H9 (cell line): ENCODE results near the gene IQCK. TPM values are rescaled to one million over a fixed set of nuclear protein-coding genes. Genes with fewer than 3 reads are reported as not detected.
A peak's percentile ranks its signal among the peaks of the same experiment; 100 is the strongest.

Experiments used
- DNase-seq: peaks from one replicate; pipeline ENCODE4 v3.0.0-alpha.2; 2017
- H2AFZ ChIP-seq: one replicate; pipeline ENCODE4 v1.6.1; 2013; ENCODE audit warnings: mild to moderate bottlenecking, low read length, control low read depth, moderate library complexity
- H2AK5ac ChIP-seq: 2 replicates; pipeline ENCODE4 v1.6.1; 2013; ENCODE audit warnings: low read length, control low read depth, mixed read lengths; ENCODE audit not compliant: insufficient read length
- H2BK120ac ChIP-seq: one replicate; pipeline ENCODE4 v1.6.1; 2013; ENCODE audit warnings: low read depth, mild to moderate bottlenecking, low read length, control low read depth, inconsistent platforms; ENCODE audit not compliant: poor library complexity, severe bottlenecking
- H2BK12ac ChIP-seq: 2 replicates; pipeline ENCODE4 v1.6.1; 2013; ENCODE audit warnings: low read length, control low read depth, mixed read lengths, low read depth; ENCODE audit not compliant: insufficient read length
- H2BK15ac ChIP-seq: 2 replicates; pipeline ENCODE4 v1.6.1; 2013; ENCODE audit warnings: low read depth, low read length, control low read depth
- H2BK20ac ChIP-seq: one replicate; pipeline ENCODE4 v1.6.1; 2013; ENCODE audit warnings: low read depth, mild to moderate bottlenecking, low read length, control low read depth, inconsistent platforms; ENCODE audit not compliant: poor library complexity, severe bottlenecking
- H2BK5ac ChIP-seq: 2 replicates; pipeline ENCODE4 v1.6.1; 2013; ENCODE audit warnings: low read length, control low read depth, mixed read lengths; ENCODE audit not compliant: insufficient read length
- H3K14ac ChIP-seq: 2 replicates; pipeline ENCODE4 v1.6.1; 2013; ENCODE audit warnings: low read length, control low read depth; ENCODE audit not compliant: insufficient read depth
- H3K18ac ChIP-seq: 2 replicates; pipeline ENCODE4 v1.6.1; 2013; ENCODE audit warnings: low read depth, mild to moderate bottlenecking, mixed read lengths, low read length, control low read depth; ENCODE audit not compliant: insufficient read length
- H3K23ac ChIP-seq: 2 replicates; pipeline ENCODE4 v1.6.1; 2013; ENCODE audit warnings: low read length, control low read depth, mixed read lengths, low read depth; ENCODE audit not compliant: insufficient read length
- H3K23me2 ChIP-seq: 2 replicates; pipeline ENCODE4 v1.6.1; 2013; ENCODE audit warnings: low read depth, mild to moderate bottlenecking, mixed read lengths, low read length, control low read depth; ENCODE audit not compliant: insufficient read length, poor library complexity, severe bottlenecking
- H3K27ac ChIP-seq: 2 replicates; pipeline ENCODE4 v1.5.1; 2013; ENCODE audit warnings: low read length, control low read depth, mixed read lengths, low read depth; ENCODE audit not compliant: insufficient read length
- H3K27me3 ChIP-seq: 2 replicates; pipeline ENCODE4 v1.6.1; 2013; ENCODE audit warnings: low read length, control low read depth, inconsistent platforms; ENCODE audit not compliant: insufficient read depth
- H3K4ac ChIP-seq: 2 replicates; pipeline ENCODE4 v1.6.1; 2013; ENCODE audit warnings: low read depth, mild to moderate bottlenecking, control low read depth, inconsistent platforms, low read length, moderate library complexity
- H3K4me1 ChIP-seq: 2 replicates; pipeline ENCODE4 v1.6.1; 2013; ENCODE audit warnings: low read length, control low read depth, inconsistent platforms; ENCODE audit not compliant: insufficient read depth
- H3K4me2 ChIP-seq: 2 replicates; pipeline ENCODE4 v1.6.1; 2013; ENCODE audit warnings: low read length, control low read depth, mixed read lengths; ENCODE audit not compliant: insufficient read length, insufficient read depth
- H3K56ac ChIP-seq: 2 replicates; pipeline ENCODE4 v1.6.1; 2013; ENCODE audit warnings: low read depth, mild to moderate bottlenecking, mixed read lengths, low read length, control low read depth; ENCODE audit not compliant: insufficient read length
- H3K79me1 ChIP-seq: 2 replicates; pipeline ENCODE4 v1.6.1; 2013; ENCODE audit warnings: low read depth, mild to moderate bottlenecking, moderate library complexity, low read length, control low read depth, inconsistent platforms; ENCODE audit not compliant: insufficient read depth, poor library complexity, severe bottlenecking
- H3K79me2 ChIP-seq: 2 replicates; pipeline ENCODE4 v1.6.1; 2013; ENCODE audit warnings: low read length, control low read depth, inconsistent platforms; ENCODE audit not compliant: insufficient read depth
- H3K9ac ChIP-seq: 2 replicates; pipeline ENCODE4 v1.6.1; 2013; ENCODE audit warnings: low read length, control low read depth, mixed read lengths; ENCODE audit not compliant: insufficient read length; ENCODE audit errors: extremely low read depth
- H3K9me3 ChIP-seq: one replicate; pipeline ENCODE4 v1.6.1; 2013; ENCODE audit warnings: low read depth, low read length, inconsistent platforms; ENCODE audit not compliant: control insufficient read depth
- H3T11ph ChIP-seq: one replicate; pipeline ENCODE4 v1.6.1; 2013; ENCODE audit warnings: mild to moderate bottlenecking, low read length, control low read depth, inconsistent platforms
- H4K20me1 ChIP-seq: one replicate; pipeline ENCODE4 v1.6.1; 2013; ENCODE audit not compliant: control insufficient read depth, insufficient read length, insufficient read depth
- H4K5ac ChIP-seq: 2 replicates; pipeline ENCODE4 v1.6.1; 2013; ENCODE audit warnings: low read depth, mild to moderate bottlenecking, mixed read lengths, low read length, control low read depth; ENCODE audit not compliant: insufficient read length
- H4K8ac ChIP-seq: replicated peaks from 2 replicates; pipeline ENCODE4 v1.6.1; 2013; ENCODE audit warnings: low read length, control low read depth, mixed read lengths, low read depth; ENCODE audit not compliant: insufficient read length
- H4K91ac ChIP-seq: 2 replicates; pipeline ENCODE4 v1.6.1; 2013; ENCODE audit warnings: low read depth, mild to moderate bottlenecking, moderate library complexity, mixed read lengths, low read length, control low read depth; ENCODE audit not compliant: insufficient read length
- H3K27ac Mint-ChIP-seq, 3 experiments: 2 replicates in 2 of 3; 3 replicates in 1 of 3; pipeline ENCODE4 v1.8.0; 2020 to 2021; ENCODE audit warnings: mixed read lengths in 3 of 3, mild to moderate bottlenecking in 1 of 3, moderate library complexity in 1 of 3
- H3K27me3 Mint-ChIP-seq: 2 replicates; pipeline ENCODE4 v1.8.0; 2021; ENCODE audit warnings: low read depth, mild to moderate bottlenecking, moderate library complexity, mixed read lengths
- H3K36me3 Mint-ChIP-seq, 3 experiments: 2 replicates in 2 of 3; 3 replicates in 1 of 3; pipeline ENCODE4 v1.8.0; 2020 to 2021; ENCODE audit warnings: low read depth in 3 of 3, mixed read lengths in 3 of 3; ENCODE audit not compliant: insufficient read depth in 1 of 3
- H3K4me1 Mint-ChIP-seq, 2 experiments: 2 replicates each; pipeline ENCODE4 v1.8.0; 2020; ENCODE audit warnings: mixed read lengths in 2 of 2
- H3K4me3 Mint-ChIP-seq, 2 experiments: 2 replicates in 1 of 2; 3 replicates in 1 of 2; pipeline ENCODE4 v1.8.0; 2020 to 2021; ENCODE audit warnings: mild to moderate bottlenecking in 2 of 2, mixed read lengths in 2 of 2, moderate library complexity in 1 of 2
- H3K9me3 Mint-ChIP-seq, 2 experiments: 2 replicates in 1 of 2; 3 replicates in 1 of 2; pipeline ENCODE4 v1.8.0; 2020; ENCODE audit warnings: mild to moderate bottlenecking in 2 of 2, mixed read lengths in 2 of 2, moderate library complexity in 1 of 2
- CTCF ChIP-seq: fragments of 200-600 bp; sonication (generic); conservative IDR thresholded peaks from 3 replicates; pipeline ENCODE4 v1.8.0; 2021; ENCODE audit warnings: antibody characterized with exemption, mild to moderate bottlenecking
- WGBS: extraction: QIAGEN DNeasy Blood & Tissue Kit; methylation state at CpG from one replicate; pipeline ENCODE4 v1.1.7; 2013; ENCODE audit warnings: missing lambda C conversion rate, low lambda C conversion rate, mixed read lengths; ENCODE audit not compliant: insufficient read length; ENCODE audit errors: extremely low coverage; 5-methylcytosine and 5-hydroxymethylcytosine counted together
- total RNA-seq: library from RNA; stranded (reverse); gene quantifications from 2 replicates; pipeline ENCODE4 v1.2.1, GENCODE V29; 2021

The IQCK gene
- total RNA-seq, 1 experiment from 2014 or later: 9.0 TPM

- Mint-ChIP-seq H3K4me1 (peaks cover 40 to 47% of the 10 kb centered on the region in 2 experiments), H3K4me3 (0 out of 5 replicates have a peak overlapping the region, but pooled peaks of 1 of the 2 experiments have one; percentile 32), H3K27me3 (no peaks in the 10 kb centered on the region), H3K27ac (peak overlapping the region; percentile 44 to 86 (median 51)), H3K9me3 (no peaks in the 10 kb centered on the region), H3K36me3 (peaks cover 40 to 77% (median 65%) of the 10 kb centered on the region in 3 experiments)
- H2BK120ac ChIP-seq: no peak overlapping the region
- H3K18ac ChIP-seq: no peak overlapping the region
- H3K9me3 ChIP-seq: no peaks in the 10 kb centered on the region
- H3K9ac ChIP-seq: no peak overlapping the region
- H2AFZ ChIP-seq: no peak overlapping the region
- H4K5ac ChIP-seq: no peak overlapping the region
- H3K27me3 ChIP-seq: no peaks in the 10 kb centered on the region
- H2AK5ac ChIP-seq: no peak overlapping the region
- H3K79me2 ChIP-seq: peaks cover 33% of the 10 kb centered on the region; the same call in 1 of the 2 replicates
- DNase-seq: no peak
- peaks cover 8% of the 10 kb centered on the region for H3K4me1 ChIP-seq
- no peaks in the 10 kb centered on the region for H3K23me2 ChIP-seq
- no peak overlapping the region for H3T11ph ChIP-seq
- no peak overlapping the region for H4K8ac ChIP-seq
- H3K4me2 ChIP-seq: no peak overlapping the region
- no peak overlapping the region for H3K27ac ChIP-seq
- H3K4ac ChIP-seq: no peak overlapping the region
- WGBS: no CpG with 5 or more reads among the region's 8 CpGs
- no peak overlapping the region for H2BK12ac ChIP-seq
- H3K56ac ChIP-seq: no peak overlapping the region
- H2BK5ac ChIP-seq: no peak overlapping the region
- no peak for TF ChIP-seq CTCF
- H4K91ac ChIP-seq: no peak overlapping the region
- peaks cover 10% of the 10 kb centered on the region for H3K79me1 ChIP-seq
- H3K23ac ChIP-seq: no peak overlapping the region
- no peak overlapping the region for H3K14ac ChIP-seq
- no peak overlapping the region for H2BK20ac ChIP-seq
- no peaks in the 10 kb centered on the region for H4K20me1 ChIP-seq
- H2BK15ac ChIP-seq: no peak overlapping the region
Observed at GRCh38 chr16:19874026-19874425, 156.0 kb downstream of the IQCK start.
